HG03520 (cell line): Measurements from ENCODE around the gene RIPK4.
"Not testable (repeated sequence)": the region's sequence is repeated elsewhere in the genome, so short reads cannot be mapped to it uniquely, and the experiment has no call there.

Experiments used
- ATAC-seq: cut with Tn5 transposase; IDR thresholded peaks from one replicate; pipeline ENCODE4 v1.9.1; 2021; ENCODE audit warnings: mild to moderate bottlenecking, moderate library complexity; ENCODE audit not compliant: unreplicated experiment

The RIPK4 gene

GRCh38 chr21:41698071-41698470 lies 68.8 kb downstream of the RIPK4 start:
- no peak for ATAC-seq

DNA sequence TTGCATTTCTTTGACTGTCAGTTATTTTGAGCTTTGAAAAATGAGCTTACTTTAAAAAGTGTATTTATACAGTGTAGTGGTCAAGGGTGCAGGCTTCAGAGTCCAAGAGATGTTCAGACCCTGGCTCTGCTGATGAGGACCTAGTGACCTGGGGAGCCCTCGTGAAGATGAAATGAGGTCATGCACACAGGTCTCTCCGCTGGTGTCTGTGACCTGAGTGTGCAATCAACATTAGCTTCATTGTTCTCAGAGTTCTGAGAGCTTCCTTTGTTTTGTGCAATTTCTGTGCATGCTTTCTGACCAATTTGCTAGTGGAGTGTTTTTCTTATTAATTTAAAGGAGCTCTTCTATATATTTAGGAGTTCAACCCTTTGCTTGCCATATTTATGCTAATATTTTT lies 71.3 kb downstream of the RIPK4 start:
- no peak for ATAC-seq

GRCh38 chr21:41694042-41694441 lies 72.8 kb downstream of the RIPK4 start:
- not testable (repeated sequence) for ATAC-seq

DNA sequence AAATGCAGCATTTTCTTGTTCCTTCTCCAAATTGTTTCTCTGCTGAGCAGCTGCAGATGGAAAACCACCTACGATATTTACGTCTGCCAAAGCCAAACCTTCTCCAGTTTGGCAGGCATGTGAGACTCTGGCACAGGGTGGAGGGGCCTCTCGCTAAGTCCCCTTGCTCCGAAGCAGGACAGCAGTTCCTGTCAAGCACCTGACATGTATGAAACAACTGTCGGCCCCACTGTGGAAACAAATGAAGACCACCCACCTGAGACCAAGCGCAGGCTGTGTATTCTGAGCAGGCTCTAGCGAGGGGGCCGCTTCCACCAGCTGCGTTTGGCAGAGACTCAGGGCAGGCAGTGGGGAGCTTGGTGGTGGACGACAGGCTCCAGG lies 74.7 kb downstream of the RIPK4 start:
- ATAC-seq: no peak

DNA sequence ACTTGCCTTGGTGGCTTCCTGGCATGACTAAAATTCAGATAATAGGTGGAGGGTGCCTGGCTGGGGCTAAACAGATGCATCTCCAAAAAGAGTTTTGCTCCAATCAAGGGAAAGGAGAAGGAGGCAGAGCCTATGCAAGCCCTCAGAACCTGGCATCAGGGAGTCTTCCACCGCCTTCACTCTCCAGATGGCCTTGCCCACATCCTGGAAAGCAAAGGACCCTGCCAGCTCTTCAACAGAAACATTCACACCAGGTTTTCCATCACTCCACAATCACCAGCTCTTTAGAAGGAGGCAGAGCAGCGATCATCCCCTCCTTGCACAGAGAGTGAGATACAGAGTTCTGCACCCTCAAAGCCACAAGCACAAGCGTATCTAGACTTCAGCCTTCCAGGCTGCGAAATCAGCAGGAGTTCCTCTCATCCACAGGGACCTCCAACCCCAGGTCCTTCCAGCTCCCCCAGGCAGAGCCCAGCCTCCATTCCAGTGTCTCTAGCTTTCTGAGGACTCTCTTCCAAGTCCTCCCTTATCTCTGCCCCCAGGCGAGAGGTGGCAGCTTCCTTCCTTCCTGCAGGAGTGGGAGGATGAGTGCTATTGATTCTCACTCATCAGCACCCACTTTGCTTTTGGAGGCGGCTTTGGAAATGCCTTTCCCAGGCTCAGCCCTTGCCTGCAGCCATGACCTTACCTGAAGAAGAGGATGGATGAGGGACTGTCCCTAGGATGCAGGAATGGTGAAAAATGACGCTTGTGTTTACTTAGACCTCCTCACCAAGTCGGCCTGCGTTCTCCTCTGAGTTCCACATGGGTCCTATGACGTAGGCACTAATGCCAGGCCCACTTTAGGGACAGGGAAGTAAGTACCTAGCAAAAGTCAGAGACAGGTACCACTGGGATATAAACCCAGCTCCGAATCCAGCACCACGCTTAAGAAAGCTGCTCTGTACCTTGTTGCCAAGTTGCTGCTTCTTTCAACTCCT lies 75.4 kb downstream of the RIPK4 start:
- ATAC-seq: no peak
